Measurements from ENCODE around the gene AMIGO1.

Gene AMIGO1

DNA sequence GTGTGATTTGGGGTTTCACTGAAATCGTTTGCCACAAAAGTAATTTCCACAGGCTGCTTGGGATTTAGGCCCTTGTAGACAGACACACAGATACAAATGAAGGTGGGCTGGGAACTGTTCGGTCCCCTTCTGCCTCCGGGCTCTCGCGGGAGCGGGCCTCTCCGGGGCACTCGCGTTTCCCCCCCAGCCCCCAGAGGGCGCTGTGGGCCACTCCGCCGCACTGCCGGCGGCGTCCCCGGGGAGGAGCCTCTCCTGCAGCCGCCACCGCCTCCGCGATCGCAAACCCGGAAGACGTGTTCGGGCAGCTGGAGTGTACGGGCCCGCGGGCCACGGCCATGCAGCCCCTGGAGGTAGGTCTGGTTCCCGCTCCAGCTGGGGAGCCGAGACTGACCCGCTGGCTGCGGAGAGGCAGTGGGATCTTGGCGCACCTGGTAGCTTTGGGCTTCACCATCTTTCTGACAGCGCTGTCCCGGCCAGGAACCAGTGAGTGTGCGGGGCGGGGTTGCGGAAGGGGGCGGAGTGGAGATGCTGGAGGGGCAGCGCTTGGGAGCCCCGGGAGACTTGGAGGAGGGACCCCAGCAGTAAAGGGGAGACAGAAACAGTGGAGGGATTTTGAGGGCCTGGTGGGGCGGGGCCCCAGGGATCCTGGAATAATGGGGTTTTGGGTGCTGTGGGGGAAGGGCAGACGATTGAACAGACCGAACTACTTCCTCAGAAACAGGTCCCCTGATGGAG, 15.6 kb downstream of the AMIGO1 start, which contains the start of gene CYB561D1:
Gene CYB561D1 (plus strand): TSS at position 290 of the 735 bp plus-strand sequence. CDS start 46 bp downstream, at position 336.
- Histone ChIP-seq H3K36me3 (ENCODE audit: low read length) (no peaks in the 10 kb centered on the region), H3K4me2 (ENCODE audit: low read depth, low read length, poor library complexity, severe bottlenecking) (peak within 1 kb of the TSS; percentile 56), H3F3A (ENCODE audit: insufficient read depth) (no peaks in the 10 kb centered on the region), H3K79me2 (ENCODE audit: insufficient read depth, low read length) (0 out of 2 replicates have a peak, but pooled peaks cover 3% of the 10 kb centered on the region), H3K27ac (ENCODE audit: low read depth, low read length) (peak within 1 kb of the TSS; percentile 63), H3K9me3 (ENCODE audit: insufficient read depth, low read length) (no peaks in the 10 kb centered on the region), H3K27me3 (ENCODE audit: low read length) (no peaks in the 10 kb centered on the region), H2AFZ (ENCODE audit: low read depth, low read length, severe bottlenecking) (peak within 1 kb of the TSS; percentile 87), H3K4me3 (ENCODE audit: insufficient read depth, low read length, poor library complexity, severe bottlenecking) (peak within 1 kb of the TSS; percentile 66), H4K20me1 (ENCODE audit: low read depth, low read length) (no peaks in the 10 kb centered on the region), H3K9ac (ENCODE audit: low read length) (peak within 1 kb of the TSS; percentile 63), H3K9me2 (replicated peaks; ENCODE audit: insufficient read depth, low read length) (no peaks in the 10 kb centered on the region)
- TF ChIP-seq EZH2phosphoT487 (conservative IDR thresholded peaks at IDR 0.05; ENCODE audit: low read length) (no peak), CTCF (IDR thresholded peaks at IDR 0.05; ENCODE audit: insufficient read depth, low read length, poor library complexity, severe bottlenecking) (peak; percentile 91)

GRCh38 chr1:109493227-109493626, 16.3 kb downstream of the AMIGO1 start:
- Histone ChIP-seq H3F3A (ENCODE audit: insufficient read depth) (no peaks in the 10 kb centered on the region), H3K36me3 (ENCODE audit: low read length) (no peaks in the 10 kb centered on the region), H4K20me1 (ENCODE audit: low read depth, low read length) (no peaks in the 10 kb centered on the region), H3K4me2 (ENCODE audit: low read depth, low read length, poor library complexity, severe bottlenecking) (peak overlapping the region; percentile 56), H2AFZ (ENCODE audit: low read depth, low read length, severe bottlenecking) (peak overlapping the region; percentile 87), H3K79me2 (ENCODE audit: insufficient read depth, low read length) (0 out of 2 replicates have a peak, but pooled peaks cover 3% of the 10 kb centered on the region), H3K9ac (ENCODE audit: low read length) (peak overlapping the region; percentile 63), H3K27ac (ENCODE audit: low read depth, low read length) (no peak overlapping the region), H3K27me3 (ENCODE audit: low read length) (no peaks in the 10 kb centered on the region), H3K9me2 (replicated peaks; ENCODE audit: insufficient read depth, low read length) (no peaks in the 10 kb centered on the region), H3K4me3 (ENCODE audit: insufficient read depth, low read length, poor library complexity, severe bottlenecking) (peak overlapping the region; percentile 66), H3K9me3 (ENCODE audit: insufficient read depth, low read length) (no peaks in the 10 kb centered on the region)
- TF ChIP-seq CTCF (IDR thresholded peaks at IDR 0.05; ENCODE audit: insufficient read depth, low read length, poor library complexity, severe bottlenecking) (no peak), EZH2phosphoT487 (conservative IDR thresholded peaks at IDR 0.05; ENCODE audit: low read length) (no peak)

DNA sequence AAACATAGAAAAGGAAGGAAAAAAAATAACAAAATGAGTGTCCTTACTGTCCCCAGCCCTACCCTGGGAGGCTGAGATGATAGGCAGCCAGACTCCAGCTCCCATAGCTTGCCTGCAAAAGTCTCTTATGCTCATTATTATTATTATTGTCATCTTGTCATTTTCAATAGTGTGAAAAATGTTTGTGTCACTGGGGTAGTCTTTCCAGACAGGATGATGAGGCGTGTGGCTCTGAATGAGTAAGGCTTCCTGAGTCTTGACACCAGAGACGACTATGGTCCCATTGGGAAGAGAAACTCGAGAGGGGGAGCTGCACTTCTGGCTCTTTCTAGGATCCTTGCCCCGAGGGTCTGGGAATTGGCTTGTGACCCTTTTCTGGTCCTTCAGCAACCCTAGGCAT, 16.7 kb downstream of the AMIGO1 start:
- Histone ChIP-seq H3K27ac (ENCODE audit: low read depth, low read length) (no peak overlapping the region), H3K4me3 (ENCODE audit: insufficient read depth, low read length, poor library complexity, severe bottlenecking) (no peak overlapping the region), H3K4me2 (ENCODE audit: low read depth, low read length, poor library complexity, severe bottlenecking) (no peak overlapping the region), H3K79me2 (ENCODE audit: insufficient read depth, low read length) (0 out of 2 replicates have a peak, but pooled peaks cover 3% of the 10 kb centered on the region), H3K9me3 (ENCODE audit: insufficient read depth, low read length) (no peaks in the 10 kb centered on the region), H3K9ac (ENCODE audit: low read length) (0 out of 2 replicates have a peak overlapping the region, but pooled peaks have one; percentile 63), H2AFZ (ENCODE audit: low read depth, low read length, severe bottlenecking) (no peak overlapping the region), H4K20me1 (ENCODE audit: low read depth, low read length) (no peaks in the 10 kb centered on the region), H3K27me3 (ENCODE audit: low read length) (no peaks in the 10 kb centered on the region), H3F3A (ENCODE audit: insufficient read depth) (no peaks in the 10 kb centered on the region), H3K9me2 (replicated peaks; ENCODE audit: insufficient read depth, low read length) (no peaks in the 10 kb centered on the region), H3K36me3 (ENCODE audit: low read length) (no peaks in the 10 kb centered on the region)
- TF ChIP-seq EZH2phosphoT487 (conservative IDR thresholded peaks at IDR 0.05; ENCODE audit: low read length) (no peak), CTCF (IDR thresholded peaks at IDR 0.05; ENCODE audit: insufficient read depth, low read length, poor library complexity, severe bottlenecking) (no peak)
